NOMO-1 (cell line): Measurements from ENCODE around the gene CANT1.
"Not testable (repeated sequence)": the region's sequence is repeated elsewhere in the genome, so short reads cannot be mapped to it uniquely, and the experiment has no call there.

ENCODE experiments used
- DNase-seq, 2 experiments: peaks; one replicate each; lab custom pipeline; 2025; ENCODE audit not compliant: unreplicated experiment in 2 of 2; lab: John Stamatoyannopoulos, UW

CANT1 gene

DNA sequence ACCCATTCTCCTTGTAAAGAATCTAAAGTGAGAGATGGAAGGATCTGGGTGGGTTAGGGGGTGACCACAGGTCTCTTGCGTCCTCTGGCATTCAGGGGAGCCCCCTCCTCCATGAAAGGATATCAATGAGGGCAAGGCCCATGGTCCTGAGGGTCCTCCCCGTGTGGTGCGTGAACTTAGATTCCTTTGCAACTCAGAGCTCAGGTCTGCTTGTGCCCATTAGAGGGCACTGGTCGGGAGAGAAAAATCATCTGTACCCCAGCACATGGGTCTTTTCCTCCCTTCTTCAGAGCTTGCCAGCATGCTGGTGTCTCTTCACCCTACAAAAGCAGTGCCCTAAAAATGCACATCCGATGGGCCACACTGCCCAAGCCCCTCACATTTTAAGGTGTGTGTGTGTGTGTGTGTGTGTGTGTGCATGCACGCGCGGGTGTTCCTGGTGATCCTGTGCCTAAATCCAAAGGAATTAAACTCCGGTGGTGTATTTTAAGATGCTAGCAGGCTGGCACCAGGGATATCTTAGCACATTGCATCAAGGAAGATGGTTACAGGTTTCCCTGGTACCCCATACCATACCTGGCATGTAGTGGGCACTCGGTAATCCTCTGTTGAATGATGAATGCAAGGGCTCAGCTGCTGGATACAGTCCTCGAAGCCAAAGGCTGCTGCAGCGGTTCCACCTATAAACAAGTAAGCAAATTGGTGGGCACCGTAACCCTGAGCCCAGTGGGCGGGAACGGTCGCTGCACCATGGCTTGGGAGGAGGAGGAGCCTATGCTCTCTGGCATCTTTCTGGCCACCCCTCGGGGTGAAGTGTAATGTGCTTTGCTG is 19.1 kb upstream of the CANT1 start:
- no peak for DNase-seq

- DNase-seq: no peak
These were observed 18.4 kb upstream of the CANT1 start for GRCh38 chr17:79027925-79028491.

- no peak for DNase-seq
These were observed 17.8 kb upstream of the CANT1 start for GRCh38 chr17:79027274-79027924.

- peak in 1 of 2 experiments; percentile 32 for DNase-seq
These were observed 17.1 kb upstream of the CANT1 start for GRCh38 chr17:79026376-79027273.

DNA sequence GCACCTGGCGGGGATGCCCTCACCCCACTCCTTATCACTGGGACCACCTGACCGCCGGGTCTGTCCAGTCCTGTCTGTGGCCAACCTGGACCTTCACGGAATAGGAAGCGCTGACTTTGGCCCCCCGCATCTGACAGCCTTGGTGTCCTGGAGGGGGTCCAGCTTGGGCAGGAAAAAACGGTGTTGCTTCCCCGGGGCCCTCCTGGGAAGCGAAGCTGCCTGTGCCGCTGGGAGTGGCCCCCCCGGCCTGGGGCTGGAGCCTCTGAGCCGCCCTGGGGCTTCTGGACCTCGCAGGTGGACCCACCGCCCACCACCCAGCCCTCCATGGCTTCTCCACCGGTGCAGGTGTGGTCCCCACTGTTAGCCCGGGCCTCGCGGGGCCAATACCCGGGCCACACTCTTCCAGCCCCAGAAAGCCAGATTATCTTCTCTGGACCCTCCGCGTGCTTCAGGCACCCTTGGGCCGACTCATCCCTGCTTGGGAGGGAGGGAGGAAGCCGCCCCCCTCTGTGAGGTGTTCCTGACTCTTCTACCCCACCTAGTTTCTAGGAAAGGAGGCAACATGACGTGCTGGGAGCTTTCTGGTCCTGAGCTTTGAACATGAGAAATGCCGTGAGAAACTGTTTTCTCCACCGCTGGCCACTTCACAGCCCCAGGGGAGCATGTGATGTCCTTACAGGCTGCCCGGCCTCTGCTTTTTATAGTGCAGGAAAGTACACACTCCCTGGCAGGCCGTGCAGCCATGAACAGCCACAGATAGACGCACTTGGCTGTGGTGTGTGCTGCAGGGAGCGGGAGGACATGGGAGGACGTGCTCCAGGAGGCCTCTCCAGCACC is 15.6 kb upstream of the CANT1 start:
- DNase-seq: no peak

DNA sequence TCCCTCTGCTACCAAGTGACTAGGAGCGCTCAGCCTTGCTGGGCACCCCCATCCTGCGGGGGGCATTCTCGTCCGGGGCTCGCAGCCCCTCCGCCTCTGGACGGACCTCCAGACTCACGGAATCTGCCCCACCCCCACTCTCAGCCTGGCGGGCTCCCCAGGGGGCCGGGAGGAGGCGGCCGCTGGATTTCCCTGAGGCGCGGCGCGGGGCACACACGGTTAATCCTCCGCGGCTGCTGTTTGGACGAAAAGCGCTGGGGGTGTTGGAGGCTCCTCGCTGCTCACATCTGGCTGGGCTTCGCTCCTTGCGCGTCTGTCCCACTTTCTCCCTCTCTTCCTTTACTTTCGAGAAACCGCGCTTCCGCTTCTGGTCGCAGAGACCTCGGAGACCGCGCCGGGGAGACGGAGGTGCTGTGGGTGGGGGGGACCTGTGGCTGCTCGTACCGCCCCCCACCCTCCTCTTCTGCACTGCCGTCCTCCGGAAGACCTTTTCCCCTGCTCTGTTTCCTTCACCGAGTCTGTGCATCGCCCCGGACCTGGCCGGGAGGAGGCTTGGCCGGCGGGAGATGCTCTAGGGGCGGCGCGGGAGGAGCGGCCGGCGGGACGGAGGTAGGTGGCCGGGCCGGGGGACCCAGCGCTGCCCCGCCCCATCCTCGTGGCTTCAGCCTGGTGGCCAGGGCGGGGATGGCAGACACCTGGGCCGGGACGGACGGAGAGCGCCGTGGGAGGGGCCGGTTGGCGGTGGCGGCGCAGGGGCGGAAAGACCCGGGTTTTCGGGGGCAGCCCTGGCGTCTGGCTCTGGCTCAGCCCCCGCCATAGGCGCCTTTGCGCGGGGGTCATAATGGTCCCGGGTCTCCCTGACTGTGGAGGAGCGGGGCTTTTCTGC is 14.6 kb upstream of the CANT1 start, which contains the start of gene C1QTNF1:
Gene C1QTNF1, plus strand, starts transcription at position 284 of the 886 bp plus-strand sequence. CDS start 19,800 bp downstream, outside the sequence.
- no peak for DNase-seq

DNA sequence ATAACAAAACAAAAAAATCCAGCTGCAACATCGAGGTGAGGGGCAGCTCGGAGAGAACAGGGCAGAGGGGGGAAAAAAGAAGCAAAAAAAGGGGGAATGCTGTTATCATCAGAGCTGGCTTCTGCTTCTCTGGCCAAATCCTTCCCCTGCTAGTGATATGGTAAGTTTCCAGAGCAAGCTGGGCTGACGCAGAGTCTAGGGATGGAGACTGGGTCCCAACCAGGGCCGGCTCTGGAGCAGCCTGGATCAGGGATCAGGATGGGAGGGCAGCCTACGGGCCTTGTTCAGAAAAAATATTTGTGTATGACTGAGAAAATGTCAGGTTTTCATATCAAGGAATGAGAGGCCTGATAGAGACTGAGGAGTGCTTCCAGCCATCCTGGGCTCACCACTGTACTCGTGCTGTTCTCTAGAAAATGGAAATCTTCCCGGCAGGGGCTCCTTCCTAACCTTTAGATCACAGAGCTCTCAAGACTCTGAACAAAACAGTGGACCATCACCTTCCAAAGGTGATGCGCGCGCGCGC is 13.7 kb upstream of the CANT1 start:
- DNase-seq: no peak

DNA sequence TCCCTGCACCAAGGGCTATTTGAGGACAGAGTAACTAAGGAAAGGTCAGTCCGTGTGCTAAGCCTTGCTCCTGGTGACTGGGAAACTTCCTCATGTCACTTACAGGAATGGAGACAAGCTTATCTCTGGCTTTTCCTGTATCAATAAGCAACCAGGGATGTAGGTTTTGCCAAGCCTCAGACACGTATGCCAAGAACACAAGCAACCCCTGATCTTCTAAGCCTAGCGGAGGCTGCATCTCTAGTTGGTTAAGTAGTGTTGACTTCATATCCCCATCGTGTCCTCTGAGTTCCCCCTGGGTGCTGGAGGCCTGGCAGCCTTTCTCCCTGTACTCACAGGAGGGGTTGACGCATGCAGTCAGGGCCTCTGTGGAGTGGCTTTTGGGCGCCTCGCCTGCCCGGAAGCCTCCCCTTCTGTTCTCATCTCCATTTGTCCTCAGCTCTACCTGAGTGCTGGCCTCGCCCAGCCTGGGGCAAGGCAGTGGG is 13.0 kb upstream of the CANT1 start:
- DNase-seq: no peak

- not testable (repeated sequence) for DNase-seq
These were observed 12.4 kb upstream of the CANT1 start for GRCh38 chr17:79021929-79022328.

DNA sequence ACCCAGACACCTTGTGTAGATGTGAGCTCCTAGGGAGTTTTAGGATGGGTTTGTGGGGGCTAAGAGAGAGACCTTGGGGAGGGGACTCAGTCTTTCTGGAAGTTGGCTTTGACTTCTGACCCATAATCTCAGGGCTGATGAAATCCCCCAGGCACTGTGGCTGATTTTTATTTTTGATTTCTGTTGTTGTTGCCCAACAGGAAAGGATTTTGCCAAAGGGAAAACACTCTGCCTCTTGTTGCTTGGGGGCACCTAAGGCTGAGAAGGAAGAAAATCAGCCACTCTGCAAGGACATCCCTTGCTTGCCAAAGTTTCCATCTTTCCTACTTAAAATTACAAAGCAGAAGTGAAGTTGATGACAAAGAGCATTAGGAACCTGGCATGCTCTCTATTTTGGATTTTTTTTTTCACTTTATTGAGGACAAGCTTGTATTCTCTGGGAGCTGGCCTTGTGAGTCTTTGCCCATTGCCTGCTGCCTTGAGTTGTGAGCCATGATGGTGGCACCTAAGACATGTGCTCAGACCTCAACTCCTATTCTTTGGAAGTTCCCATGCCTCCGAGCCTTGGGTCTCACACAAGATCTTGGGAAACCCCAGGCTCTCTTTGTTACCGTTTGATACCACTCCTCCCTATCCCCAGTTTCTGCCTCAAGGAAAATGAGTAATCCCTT is 11.2 kb upstream of the CANT1 start:
- no peak for DNase-seq

- DNase-seq: peak in 1 of 2 experiments; percentile 47
These were observed 10.3 kb upstream of the CANT1 start for GRCh38 chr17:79019632-79020584.

DNA sequence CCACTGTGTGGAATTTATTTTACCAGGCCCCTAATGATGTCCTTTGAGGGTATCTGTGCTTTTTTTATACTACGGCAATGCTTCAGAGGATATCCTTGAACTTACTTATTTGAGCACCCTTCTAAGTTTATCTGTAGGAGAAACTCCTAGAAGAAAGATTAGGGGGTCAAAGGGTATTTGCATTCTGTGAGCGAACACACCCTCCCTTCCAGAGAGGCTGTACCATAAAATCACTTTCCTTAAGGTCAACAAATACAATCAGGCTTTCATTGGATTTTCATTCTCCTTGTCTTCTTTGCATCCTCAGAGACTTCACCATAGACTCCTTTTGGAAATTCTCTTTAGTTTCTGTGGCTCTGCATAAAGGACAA is 9.7 kb upstream of the CANT1 start:
- DNase-seq: no peak

- no peak for DNase-seq
These were observed 8.8 kb upstream of the CANT1 start for GRCh38 chr17:79018370-79018695.

GRCh38 chr17:79017546-79018369 is 8.2 kb upstream of the CANT1 start:
- DNase-seq: no peak

GRCh38 chr17:79014158-79014758 is 4.7 kb upstream of the CANT1 start:
- DNase-seq: no peak
